ENCODE data around the gene STK26. TPM values are rescaled to one million over a fixed set of nuclear protein-coding genes. Genes with fewer than 3 reads are reported as not detected.
"Not testable (repeated sequence)": the region's sequence is repeated elsewhere in the genome, so short reads cannot be mapped to it uniquely, and the experiment has no call there.

The STK26 gene
- 14.5 TPM for total RNA-seq

DNA sequence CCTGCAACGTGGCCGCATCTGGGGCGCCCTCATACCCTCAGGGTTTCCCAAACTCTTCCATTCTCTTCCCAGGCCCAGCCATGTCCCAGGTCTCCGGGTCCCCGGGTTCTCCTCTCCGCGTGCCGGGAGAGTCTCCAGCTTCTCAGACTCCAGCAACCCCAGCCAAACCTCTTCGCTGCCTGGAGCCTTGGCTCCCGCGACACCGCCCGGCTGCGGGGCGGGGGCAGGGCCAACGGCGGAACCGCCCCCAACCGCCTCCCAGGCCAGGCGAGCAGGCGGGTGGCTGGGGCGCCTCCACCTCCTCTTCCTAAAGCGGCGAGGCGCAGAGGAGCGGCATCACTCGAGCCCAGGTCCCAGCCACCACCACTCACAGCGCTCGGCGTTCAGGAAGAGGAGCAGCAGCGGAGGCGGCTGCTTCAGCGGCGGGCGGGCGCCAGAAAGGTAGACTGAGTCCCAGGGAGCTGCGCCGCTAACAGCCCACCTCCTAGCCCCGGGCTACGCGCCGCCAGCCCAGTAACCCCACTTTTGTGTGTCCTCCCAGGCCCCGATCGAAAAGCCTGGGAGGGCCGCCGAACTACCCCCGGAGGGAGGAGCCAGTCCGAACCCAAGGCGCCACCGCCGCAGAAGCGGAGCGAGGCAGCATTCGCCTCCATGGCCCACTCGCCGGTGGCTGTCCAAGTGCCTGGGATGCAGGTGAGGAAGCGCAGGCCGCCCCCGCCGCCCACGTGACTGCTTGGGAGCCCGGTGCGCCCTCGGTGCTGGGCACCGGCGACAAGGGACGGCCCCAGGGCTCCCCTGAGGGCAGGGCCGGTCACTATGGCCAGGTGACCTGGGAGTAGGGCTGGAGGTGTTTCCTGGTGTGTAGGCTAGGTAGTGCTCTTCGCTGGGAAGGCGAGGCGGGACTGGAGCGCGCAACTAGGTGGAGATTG is at the start of gene STK26:
STK26 (plus strand) TSS at position 336 of the 929 bp plus-strand sequence; CDS start at position 652, 316 bp downstream.
- ATAC-seq: peak; percentile 96

- ATAC-seq: no peak
Measured at GRCh38 chrX:131975851-131976250, 47.3 kb upstream of the STK26 start.

- no peak for ATAC-seq
Measured at GRCh38 chrX:131977619-131978018, 45.5 kb upstream of the STK26 start.

GRCh38 chrX:131979116-131979515 is 44.0 kb upstream of the STK26 start:
- no peak for ATAC-seq

DNA sequence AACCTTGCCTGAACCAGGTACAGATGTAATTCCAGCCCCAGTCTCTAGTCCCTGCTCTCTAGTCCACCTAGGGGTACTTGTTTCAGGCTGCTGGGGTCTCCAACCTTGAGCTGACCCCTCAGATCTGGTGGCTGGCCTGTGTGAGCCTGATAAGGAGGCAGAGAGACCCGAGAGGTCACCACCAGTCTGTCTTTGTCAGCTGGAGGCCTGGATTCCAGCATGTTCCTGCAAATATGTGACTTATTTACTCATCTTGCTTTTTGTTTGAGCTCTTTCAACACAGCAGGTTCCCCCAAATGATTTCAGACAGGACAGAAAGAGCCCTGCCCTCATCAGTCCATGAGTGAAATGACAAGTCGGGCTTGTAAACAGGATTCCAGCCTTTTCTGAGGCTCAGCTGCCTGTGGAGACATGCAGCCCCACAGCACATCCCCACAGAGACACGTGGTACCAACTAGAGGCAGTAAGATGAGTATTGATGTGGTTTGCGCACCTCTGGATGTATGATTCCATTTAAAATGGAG is 37.5 kb upstream of the STK26 start:
- ATAC-seq: no peak

DNA sequence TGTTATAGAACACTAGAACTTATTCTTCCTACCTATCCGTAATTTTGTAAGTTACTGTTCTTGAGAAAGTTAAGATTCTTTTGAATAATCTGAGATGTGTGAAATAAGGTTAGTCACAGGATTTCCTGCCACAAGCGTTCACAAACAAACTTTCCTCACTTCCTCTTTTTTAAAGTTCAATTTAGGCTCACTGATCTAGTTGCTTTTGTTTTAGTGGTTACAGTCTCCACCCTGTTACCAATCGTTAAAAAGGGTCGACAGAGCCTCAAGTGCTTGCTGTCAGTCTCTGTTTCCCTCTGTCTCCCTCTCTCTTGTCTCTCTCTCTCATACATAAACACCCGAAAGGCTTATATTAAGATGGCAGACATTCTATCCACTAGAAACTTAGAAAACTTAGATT is 35.9 kb upstream of the STK26 start:
- no peak for ATAC-seq

- ATAC-seq: no peak
Measured at GRCh38 chrX:131988236-131988635, 34.9 kb upstream of the STK26 start.

DNA sequence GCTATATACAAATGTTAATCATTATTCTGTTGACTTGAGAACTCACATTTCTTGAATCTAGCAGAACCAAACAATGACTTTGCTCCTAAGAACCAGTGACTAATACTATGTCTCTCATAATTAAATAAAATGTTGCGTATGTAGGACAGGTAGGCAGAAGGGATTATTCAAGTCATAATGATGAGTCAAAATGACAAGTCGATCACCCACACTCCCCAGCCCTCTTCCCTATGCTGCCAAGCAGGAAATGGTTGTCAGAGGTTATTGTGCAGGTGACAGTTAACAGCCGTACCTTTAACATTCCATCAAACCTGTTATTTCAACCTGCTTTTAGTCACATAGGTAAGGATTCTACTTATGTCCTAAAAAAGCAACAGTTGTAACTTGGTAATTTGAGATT is 22.0 kb upstream of the STK26 start:
- ATAC-seq: peak; percentile 99

- peak; percentile 68 for ATAC-seq
Measured at GRCh38 chrX:132004728-132005127, 18.4 kb upstream of the STK26 start.

DNA sequence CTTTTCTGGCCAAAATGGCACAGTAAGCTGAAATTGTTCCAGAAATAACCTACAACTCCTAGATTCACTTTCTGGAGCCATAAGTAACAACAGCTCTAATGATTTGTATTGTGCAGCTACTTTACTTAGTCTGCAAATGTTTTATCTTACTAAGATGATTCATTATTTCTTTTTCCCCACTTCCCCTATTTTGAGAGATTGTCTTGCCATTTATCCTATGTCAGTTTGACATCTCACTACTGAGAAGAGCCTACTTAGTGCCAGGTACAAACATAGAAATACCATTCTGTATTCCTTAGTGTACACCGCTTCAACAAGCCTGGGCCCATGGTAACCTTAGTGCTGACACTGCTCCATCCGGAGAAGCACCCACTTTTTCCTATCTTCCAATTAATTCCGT is 13.8 kb upstream of the STK26 start:
- no peak for ATAC-seq

- ATAC-seq: not testable (repeated sequence)
Measured at GRCh38 chrX:132010213-132010612, 12.9 kb upstream of the STK26 start.

DNA sequence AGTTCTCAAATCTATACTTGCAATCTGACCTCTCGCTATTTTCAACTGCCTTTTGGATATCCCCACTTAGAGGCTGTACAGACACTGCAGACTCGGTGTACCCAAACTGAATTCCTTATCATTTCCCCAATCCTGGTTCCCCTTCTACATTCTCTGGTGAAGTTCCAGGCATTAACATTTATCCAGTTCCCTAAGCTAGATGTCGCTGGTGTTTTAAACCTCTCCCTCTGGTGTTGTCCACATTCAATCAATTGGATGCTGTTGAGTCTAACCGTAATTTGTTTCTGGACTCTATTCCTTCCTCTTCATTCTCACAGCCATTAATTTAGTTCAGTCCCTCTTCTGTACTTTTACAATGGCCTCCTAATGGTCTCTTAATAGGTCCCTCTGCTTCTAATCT is 7.2 kb upstream of the STK26 start:
- ATAC-seq: no peak

- ATAC-seq: no peak
Measured at GRCh38 chrX:132016628-132017430, 6.3 kb upstream of the STK26 start.

- ATAC-seq: no peak
Measured at GRCh38 chrX:132017431-132018185, 5.5 kb upstream of the STK26 start.

DNA sequence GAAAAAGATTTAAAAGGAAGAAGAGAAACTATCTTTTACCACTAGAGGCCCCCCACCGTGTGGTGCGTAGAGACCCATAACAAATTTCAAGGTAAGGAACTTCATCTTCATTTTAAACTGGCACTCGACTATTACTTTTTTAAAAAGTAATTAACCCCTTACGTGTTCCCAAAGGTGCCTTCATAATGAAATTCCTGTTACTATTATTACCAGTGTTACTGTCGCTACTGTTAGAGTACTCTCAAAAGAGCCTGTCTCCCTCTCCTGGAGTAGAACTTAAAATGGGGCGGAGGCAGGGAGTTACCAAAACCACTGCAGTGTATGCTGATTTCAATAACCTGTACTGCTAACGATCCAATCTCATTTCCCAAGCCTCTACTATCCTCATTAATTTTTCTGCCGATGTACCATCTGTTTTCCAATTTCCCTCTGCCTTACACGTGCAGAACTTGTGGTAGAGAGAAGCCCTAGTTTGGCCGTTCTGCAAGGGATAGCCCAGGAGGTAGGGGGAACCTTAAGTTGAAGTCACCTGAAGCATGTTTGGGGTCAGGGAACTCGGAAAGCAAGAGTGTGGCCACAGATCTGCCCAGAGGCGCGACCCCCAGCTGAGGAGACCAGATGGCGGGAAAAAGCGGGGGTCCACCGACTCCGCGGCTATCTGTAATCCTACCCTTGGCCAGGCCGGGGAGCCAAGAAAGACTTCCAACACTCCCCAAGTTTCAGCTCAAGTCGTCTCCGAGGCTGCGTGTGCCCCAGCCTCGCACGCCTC is 720 bp upstream of the STK26 start:
- ATAC-seq: peak; percentile 4

- ATAC-seq: peak; percentile 55
Measured at GRCh38 chrX:132023896-132024386, 839 bp downstream of the STK26 start.

DNA sequence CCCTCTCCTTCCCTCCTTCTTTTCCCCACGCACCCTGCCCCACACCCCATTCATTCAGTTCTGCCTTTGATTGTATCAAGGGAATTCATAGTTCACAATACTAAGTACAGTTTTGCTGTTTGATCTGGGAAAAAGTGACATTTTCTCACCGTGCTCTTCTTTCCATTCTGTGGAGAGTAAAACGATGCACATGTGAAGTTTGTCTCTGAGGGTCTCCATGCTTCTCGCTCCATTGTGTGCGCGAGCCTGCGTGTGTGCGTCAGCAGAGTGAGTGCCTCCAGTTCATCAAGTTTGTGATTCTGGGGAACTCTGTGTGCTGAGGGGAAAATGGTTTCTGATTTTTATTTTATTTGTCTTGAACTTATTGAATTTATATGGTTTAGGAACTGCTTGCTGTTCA is 1.9 kb downstream of the STK26 start:
- ATAC-seq: no peak

- no peak for ATAC-seq
Measured at GRCh38 chrX:132030264-132030663, 7.2 kb downstream of the STK26 start.

DNA sequence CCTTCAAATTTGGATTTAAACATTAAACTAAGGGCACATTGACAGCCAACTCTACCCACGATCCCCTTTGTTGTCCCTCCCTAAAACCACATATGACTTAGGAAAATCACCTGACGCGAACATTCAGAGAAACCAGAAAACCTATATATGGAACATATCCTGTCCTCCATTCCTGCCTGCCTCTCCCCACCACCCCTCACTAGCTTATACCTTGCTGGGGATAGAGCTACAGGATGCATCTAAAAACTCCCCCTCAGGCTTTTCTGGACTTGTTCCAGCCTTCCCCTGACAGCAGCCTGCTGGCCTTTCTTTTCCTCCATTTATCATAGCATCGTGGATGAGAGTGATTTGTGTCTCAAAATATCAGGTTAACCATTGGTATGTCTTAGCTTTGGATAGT is 8.8 kb downstream of the STK26 start:
- ATAC-seq: no peak

DNA sequence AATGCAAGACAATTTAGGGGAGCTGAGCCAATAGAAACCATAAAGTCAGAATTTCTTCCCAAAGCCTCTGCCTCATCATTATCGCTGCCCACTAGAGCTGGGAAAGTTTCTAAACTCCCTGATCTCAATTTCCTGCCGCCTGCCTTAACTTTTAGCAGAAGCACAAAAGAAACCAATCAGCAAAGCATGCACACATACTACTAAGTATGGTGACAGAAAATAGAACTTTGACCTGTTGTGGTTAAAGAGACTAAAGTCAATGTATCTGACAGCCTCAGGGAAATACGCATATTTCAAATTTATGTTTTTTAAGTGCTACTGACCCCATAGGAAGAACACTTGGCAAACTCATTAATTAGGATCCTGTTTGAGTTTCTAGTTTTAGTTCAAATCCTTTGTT is 10.1 kb downstream of the STK26 start:
- no peak for ATAC-seq

DNA sequence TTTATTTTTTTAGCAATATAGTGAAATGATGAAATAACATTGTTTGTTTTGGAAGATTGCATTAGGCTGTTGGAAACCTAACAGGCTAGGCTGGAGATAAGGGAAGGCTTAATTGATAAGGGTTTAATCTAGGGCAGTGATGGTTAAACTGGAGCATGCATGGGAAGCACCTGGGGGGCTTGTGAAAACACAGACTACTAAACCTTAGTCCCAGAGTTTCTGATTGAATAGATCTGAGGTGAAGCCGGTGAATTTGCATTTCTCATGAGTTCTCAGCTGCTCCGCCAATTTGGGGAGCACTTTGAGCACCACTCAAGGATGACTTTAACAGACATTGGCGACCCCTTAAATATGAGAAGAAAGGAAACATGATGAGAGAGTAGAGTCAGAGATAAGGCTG is 11.5 kb downstream of the STK26 start:
- ATAC-seq: no peak

Measured in esophagus mucosa (tissue), 1 donor.